NCI-H82 treated with DMSO at 0.1 percent for 48 hours (cell line): ENCODE measurements around the gene B4GALT6.

Source experiments
- DNase-seq: peaks from one replicate; lab custom pipeline; 2025; ENCODE audit not compliant: unreplicated experiment; lab: John Stamatoyannopoulos, UW

Gene B4GALT6

DNA sequence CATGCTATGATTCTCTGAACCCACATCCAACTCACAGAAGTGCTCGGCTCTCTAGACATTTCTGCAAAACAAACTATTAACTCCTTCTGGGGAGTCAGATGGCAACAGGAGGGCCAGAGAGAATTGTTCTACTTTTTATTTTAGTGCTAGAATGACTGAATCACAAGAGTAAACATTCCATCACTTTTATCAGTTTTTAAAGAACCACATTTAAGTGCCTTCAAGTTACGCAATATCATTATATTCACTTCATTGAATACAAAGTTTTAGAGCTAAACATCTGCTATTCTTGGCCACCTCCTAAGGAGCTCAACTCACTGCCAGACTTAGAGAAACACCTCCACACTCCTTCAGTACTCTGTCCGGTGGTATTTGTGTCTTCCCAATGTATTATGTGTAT is 22.4 kb downstream of the B4GALT6 start:
- no peak for DNase-seq

- DNase-seq = no peak
These were observed 23.6 kb downstream of the B4GALT6 start for GRCh38 chr18:31660763-31661162.

- DNase-seq = no peak
These were observed 24.7 kb downstream of the B4GALT6 start for GRCh38 chr18:31659576-31660177.

- no peak for DNase-seq
These were observed 25.5 kb downstream of the B4GALT6 start for GRCh38 chr18:31658670-31659575.

DNA sequence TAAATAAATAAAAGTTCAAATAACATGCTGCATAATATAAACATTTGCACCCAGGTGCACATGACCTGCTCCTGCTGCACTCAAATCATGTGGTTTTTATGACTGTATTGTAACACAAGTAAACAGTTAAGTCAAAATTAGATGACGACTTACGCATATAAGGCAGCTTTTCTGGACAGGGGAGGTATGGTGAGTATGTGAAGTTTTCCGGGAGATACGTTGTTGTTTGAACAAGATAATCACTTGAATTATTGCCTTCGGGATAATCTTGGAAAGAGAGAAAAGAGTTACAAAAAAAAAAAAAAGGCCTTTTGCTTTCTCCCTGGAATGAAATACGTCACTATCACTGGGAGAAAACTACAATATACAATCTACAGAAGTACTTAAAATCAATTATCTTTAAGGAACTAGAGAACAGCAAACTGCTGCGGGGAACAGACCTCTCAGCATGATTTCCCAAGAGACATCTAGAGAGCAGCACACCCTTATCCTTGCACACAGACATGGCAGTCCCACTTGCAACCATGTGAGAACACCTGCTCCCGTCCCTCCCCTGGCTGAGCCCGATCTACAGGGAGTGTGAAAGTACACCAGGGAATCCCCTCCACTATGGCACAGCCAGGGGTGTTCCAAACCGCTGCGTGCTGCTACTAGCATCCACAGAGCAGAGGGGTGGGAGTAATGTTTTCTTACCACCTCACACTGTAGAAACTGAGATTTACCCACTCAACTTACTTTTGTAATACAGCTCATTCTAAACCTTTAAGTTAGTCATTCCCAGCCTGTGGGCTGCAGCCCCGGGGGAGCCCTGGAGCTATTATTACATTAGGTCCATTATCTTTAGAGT is 26.3 kb downstream of the B4GALT6 start:
- peak; percentile 50 for DNase-seq

GRCh38 chr18:31656754-31657153 is 27.6 kb downstream of the B4GALT6 start:
- DNase-seq = no peak

DNA sequence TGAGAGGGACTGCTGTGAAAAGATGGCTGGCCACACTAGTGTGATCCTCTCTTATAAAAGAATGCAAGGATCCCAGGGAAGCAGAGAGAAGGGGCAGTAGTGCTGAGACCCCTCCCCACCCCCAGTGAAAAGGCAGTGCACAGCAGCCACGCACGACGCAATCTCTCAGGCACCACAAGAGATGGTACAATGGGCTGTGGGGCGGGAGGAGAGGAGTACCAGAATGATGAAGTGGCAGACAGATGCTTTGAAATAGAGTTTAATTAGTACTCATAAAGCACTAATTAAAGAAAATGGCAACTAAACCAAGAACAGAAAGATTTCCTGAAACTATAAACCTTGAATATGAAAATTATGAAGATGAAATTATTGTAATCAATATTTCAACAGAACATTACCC is 29.0 kb downstream of the B4GALT6 start:
- DNase-seq = no peak

DNA sequence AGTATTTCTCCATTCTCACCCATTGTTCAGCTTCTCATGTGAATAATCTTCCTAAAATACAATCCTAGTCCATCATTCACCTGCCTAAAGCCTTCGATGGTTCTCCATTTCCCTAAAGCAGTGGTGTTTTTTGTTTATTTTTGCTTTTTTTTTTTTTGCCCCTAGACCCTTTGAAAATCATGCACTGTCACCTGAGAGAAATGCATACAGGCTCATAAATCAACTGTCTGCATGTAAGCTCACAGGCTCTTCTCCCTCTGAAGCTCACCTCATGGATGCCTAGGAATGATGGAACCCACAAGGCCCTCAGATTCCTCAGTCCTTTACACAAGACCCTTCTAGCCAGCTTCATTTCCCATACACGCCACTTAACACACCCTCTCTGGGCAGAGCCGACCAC is 31.5 kb downstream of the B4GALT6 start:
- no peak for DNase-seq

DNA sequence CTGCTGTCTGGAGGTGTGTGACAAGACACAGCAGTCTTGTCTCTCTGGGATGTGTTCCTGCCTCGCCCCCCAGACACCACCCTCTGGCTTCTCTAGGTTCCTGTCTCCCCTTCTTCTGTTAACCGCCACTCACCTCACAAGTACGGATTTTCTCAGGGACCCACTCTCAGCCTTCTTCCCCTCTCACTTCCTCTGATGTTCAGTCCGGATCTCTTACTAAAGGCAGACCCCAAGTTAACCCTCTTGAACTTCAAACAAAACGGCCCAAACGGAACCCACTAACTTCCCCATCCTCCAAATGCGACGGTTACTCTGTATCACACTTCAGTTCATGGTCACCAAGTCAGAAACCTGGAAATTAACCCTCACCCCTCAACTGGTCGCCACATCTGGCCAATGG is 32.0 kb downstream of the B4GALT6 start:
- no peak for DNase-seq

DNA sequence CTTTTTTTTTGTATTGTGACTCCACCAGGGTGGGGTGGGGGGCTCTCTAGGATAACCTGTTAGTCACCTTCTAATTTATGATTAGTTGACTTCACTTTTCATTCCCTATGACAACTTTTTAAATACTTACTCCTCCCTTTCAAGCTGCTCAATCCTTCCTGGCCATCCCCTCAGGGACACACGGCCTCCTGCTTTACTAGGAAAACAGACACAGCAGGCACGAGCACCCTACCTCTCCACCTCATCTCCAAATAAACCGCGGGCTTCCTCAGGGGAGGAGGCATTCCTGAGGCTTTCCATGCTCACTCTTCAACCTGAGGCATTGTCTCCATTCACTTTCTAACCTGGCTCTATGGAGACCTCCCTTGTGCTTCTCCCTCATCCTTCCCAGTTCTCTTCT is 33.0 kb downstream of the B4GALT6 start:
- DNase-seq = no peak

GRCh38 chr18:31649978-31650719 is 34.2 kb downstream of the B4GALT6 start:
- no peak for DNase-seq

DNA sequence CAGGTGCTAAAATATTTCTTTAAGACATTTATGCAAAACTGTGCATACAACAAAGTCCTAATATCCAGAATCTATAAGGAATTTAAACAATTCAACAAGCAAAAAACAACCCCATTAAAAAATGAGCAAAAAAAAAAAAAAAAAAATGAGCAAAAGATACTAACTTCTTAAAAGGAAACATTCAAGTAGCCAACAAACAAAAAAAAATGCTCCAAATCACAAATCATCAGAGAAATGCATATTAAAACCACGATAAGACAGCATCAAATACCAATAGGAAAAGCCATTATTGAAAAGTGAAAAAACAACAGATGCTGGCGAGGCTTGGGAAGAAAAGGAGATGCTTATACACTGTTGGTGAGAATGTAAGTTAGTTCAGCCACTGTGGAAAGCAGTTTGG is 34.9 kb downstream of the B4GALT6 start:
- no peak for DNase-seq

DNA sequence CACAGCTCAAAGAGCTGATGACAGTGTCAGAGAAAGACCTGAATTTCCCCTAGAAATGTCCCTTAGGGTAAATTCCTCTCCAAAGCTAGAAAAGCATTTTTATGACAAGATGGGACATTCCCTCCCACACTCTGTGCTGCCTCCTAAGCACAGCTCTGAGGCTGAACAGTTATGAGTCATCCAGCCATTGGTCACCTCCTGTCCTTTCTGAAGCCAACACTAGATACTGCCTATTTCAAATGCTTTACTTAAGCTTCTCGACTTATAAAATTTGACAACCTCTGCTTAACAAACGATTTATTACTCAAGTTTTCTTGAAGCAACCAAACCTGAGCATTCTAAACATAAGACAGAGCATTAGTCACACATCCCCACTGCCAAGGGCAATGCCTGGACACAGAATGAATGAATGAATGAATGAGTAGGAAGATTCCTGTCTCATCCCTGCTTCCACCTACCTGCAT is 35.4 kb downstream of the B4GALT6 start:
- no peak for DNase-seq

DNA sequence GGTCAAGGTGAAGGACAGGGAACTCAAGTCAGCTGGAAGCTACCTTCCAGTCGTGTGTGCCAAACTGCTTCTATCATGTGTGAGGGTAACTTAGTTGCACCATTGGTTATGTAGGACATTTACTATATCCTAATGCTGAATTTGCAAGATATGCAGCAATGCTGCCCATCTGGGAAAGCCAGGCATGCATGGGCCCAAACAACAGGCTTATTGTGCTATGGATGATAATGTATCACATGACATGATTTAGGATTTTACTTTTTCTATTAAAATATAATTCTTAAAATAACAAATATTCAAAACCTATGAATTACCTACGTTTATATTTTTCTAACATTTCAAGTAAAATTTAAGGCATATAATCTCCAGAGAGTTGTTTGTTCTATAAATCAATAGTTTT is 35.9 kb downstream of the B4GALT6 start:
- DNase-seq = no peak

- no peak for DNase-seq
These were observed 37.1 kb downstream of the B4GALT6 start for GRCh38 chr18:31647127-31647753.

- DNase-seq = no peak
These were observed 37.9 kb downstream of the B4GALT6 start for GRCh38 chr18:31646332-31647126.

- DNase-seq = no peak
These were observed 39.0 kb downstream of the B4GALT6 start for GRCh38 chr18:31645411-31645810.

DNA sequence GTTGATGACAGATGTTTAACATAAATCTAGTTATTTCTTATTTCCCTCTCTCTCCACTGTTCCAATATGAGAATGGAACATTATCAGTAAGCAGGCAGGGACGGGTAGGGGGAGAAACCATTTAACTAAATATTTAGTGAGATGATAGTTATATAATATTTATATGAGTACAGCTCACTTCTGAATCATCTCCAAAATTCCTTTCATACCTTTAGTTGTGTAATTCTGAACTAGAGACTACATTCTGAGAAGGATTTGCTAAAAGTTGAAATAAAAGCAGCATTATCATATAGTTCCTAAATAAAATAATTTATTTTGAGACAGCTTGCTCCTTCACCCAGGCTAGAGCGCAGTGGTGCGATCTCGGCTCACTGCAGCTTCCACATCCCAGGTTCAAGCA is 41.4 kb downstream of the B4GALT6 start:
- no peak for DNase-seq

GRCh38 chr18:31637445-31637844 is 46.9 kb downstream of the B4GALT6 start:
- DNase-seq = no peak

- DNase-seq = no peak
These were observed 48.0 kb downstream of the B4GALT6 start for GRCh38 chr18:31636387-31636786.
